Measurements from ENCODE around the gene NSDHL.

GRCh38 chrX:152913910-152914309, 83.0 kb downstream of the NSDHL start:
- TF ChIP-seq EZH2 (IDR thresholded peaks at IDR 0.05; ENCODE audit: low read depth), result no peak
- TF ChIP-seq, protein P1, sequence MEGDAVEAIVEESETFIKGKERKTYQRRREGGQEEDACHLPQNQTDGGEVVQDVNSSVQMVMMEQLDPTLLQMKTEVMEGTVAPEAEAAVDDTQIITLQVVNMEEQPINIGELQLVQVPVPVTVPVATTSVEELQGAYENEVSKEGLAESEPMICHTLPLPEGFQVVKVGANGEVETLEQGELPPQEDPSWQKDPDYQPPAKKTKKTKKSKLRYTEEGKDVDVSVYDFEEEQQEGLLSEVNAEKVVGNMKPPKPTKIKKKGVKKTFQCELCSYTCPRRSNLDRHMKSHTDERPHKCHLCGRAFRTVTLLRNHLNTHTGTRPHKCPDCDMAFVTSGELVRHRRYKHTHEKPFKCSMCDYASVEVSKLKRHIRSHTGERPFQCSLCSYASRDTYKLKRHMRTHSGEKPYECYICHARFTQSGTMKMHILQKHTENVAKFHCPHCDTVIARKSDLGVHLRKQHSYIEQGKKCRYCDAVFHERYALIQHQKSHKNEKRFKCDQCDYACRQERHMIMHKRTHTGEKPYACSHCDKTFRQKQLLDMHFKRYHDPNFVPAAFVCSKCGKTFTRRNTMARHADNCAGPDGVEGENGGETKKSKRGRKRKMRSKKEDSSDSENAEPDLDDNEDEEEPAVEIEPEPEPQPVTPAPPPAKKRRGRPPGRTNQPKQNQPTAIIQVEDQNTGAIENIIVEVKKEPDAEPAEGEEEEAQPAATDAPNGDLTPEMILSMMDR (conservative IDR thresholded peaks at IDR 0.05), result no peak
